GM12865 (cell line): ENCODE results near the gene CREBL2.
"Not testable (repeated sequence)": the region's sequence is repeated elsewhere in the genome, so short reads cannot be mapped to it uniquely, and the experiment has no call there.

Experiments used
- DNase-seq: peaks from one replicate; pipeline ENCODE4 v3.0.0; 2010; ENCODE audit warnings: low read depth
- H3K4me3 ChIP-seq: 2 replicates; pipeline ENCODE4 v1.5.1; 2011; ENCODE audit warnings: mild to moderate bottlenecking, low read depth, low read length, control low read depth
- TF ChIP-seq, protein P1 (sequence below): IDR thresholded peaks from 2 replicates; pipeline ENCODE4 v1.5.1; 2011; ENCODE audit warnings: low read length, control low read depth, low read depth, inconsistent platforms; ENCODE audit not compliant: insufficient read depth; ENCODE audit errors: missing control alignments

CREBL2 gene

DNA sequence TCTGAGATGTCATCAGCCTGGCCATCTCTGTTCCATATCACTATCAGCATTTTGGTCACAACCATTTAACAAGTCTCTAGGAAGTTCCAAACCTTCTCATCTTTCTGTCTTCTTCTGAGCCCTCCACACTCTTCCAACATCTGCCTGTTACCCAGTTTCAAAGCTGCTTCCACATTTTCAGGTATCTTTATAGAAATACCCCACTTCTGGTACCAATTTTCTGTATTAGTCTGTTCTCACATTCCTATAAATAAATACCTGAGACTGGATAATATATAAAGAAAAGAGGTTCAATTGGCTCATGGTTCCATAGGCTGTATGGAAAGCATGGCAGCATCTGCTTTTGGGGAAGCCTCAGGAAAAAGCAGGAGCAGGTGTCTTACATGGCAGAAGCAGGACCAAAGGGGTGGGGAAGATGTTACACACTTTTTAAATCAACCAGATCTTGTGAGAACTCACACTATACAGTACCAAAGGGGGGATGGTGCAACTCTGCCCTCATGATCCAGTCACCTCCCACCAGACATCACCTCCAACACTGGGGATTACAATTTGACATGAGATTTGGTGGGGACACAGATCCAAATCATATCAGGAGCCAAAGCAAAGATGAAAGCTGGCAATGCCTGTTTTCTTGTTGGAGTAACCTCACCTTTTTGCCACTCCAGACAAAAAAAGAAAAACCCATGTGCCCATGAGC lies 37.4 kb downstream of the CREBL2 start:
- H3K4me3 ChIP-seq: no peak overlapping the region
- TF ChIP-seq, protein P1, sequence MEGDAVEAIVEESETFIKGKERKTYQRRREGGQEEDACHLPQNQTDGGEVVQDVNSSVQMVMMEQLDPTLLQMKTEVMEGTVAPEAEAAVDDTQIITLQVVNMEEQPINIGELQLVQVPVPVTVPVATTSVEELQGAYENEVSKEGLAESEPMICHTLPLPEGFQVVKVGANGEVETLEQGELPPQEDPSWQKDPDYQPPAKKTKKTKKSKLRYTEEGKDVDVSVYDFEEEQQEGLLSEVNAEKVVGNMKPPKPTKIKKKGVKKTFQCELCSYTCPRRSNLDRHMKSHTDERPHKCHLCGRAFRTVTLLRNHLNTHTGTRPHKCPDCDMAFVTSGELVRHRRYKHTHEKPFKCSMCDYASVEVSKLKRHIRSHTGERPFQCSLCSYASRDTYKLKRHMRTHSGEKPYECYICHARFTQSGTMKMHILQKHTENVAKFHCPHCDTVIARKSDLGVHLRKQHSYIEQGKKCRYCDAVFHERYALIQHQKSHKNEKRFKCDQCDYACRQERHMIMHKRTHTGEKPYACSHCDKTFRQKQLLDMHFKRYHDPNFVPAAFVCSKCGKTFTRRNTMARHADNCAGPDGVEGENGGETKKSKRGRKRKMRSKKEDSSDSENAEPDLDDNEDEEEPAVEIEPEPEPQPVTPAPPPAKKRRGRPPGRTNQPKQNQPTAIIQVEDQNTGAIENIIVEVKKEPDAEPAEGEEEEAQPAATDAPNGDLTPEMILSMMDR: no peak
- no peak for DNase-seq

DNA sequence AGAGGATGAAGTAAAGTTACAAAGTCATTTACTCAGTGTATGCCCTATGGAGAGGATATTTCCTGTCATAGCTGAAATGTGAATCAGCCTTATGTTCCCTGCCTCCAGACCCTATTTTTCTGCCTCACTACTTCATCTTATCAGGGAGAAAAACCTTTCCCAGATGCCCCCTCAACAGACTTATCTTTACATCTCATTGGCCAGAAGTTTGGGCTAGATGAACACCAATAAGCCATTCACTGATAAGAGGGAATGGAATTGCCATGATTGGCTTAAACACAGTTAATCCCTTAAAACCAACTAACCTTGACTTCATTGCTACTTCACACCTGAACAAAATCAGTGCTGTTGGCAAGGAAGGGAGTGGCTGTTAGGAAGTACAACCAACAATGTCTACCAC lies 40.1 kb downstream of the CREBL2 start:
- H3K4me3 ChIP-seq: no peak overlapping the region
- DNase-seq: no peak
- TF ChIP-seq, protein P1: no peak

DNA sequence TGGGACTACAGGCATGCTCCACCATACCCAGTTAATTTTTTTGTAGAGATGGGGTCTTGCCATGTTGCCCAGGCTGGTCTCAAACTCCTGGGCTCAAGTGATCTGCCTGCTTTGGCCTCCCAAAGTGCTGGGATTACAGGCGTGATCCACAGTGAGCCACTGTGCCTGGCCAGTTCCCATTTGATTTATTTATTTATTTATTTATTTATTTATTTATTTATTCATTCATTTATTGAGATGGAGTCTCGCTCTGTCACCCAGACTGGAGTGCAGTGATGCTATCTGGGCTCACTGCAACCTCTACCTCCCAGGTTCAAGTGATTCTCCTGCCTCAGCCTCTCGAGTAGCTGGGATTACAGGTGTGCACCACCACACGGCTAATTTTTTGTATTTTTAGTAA lies 41.0 kb downstream of the CREBL2 start:
- DNase-seq, H3K4me3 ChIP-seq: not testable (repeated sequence)

DNA sequence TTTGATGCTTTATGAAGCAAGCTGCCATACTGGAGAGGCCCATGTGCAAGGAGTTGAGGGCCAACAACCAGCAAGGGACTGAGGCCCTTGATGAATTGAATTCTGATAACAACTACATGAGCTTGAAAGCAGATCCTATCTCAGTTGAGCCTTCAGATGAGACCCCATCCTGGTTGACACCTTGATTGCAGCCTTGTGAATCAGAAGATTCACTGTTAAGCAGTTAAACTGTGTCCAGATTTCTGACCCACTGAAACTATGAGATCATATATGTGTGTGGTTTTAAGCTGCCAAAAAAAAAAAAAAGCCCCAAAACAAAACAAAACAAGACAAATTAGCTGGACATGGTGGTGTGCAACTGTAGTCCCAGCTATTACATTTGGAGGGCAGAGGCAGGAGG lies 42.2 kb downstream of the CREBL2 start:
- H3K4me3 ChIP-seq: no peak overlapping the region
- DNase-seq: peak; percentile 49
- TF ChIP-seq, protein P1: no peak

DNA sequence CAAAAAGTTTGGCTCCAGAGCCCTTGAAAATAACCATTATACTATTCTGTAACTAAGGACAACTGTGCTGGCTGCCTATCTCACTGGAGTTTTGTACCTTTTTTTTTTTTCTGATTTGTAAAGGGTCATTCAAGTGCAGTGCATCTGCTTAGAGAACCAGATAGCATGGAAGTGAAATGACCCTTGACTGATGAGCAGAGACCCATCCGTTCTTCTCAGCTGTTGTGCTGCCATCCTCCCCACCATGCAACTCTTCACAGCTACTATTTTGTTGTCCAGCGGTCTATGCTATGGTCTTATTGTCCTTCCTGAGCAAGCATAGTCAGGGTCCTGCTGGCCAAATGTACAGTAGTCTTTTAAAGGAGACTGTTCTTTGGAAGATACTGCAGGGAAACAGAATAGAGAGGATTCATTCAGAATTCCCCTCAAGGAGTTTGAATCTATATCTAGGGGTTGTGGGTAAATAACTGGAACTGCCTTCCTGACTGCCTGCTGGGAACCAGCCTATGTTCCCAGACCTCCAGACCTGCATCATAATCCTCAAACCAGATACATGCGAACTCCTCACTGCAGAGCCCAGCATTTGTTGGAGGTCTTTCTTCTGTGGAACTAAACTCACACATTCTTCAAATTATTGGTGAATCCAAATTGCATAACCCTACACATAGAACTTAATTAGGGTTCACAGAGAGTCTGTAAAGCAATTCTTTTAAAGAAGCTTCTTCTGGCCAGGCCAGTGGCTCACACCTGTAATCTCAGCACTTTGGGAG lies 43.2 kb downstream of the CREBL2 start:
- no peak overlapping the region for H3K4me3 ChIP-seq
- no peak for DNase-seq
- TF ChIP-seq, protein P1: no peak

DNA sequence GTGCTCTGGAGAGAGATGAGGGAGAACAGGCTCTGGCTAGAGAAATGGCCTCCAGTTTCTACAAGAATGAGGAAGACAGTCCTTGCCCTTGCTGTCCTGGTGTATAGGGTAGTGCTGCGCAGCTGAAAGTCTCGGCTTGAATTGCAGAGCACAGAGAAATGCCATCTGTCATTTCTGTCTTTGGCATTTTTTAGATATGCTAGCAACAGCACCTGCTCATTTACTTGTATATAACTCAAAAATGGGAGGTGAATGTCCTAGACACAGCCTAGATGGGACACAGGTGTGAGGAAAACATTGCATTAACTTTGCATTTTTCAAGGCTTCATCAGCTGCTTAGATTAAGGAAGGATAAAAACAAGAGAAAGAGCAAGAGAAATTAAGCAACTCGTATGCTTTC lies 48.5 kb downstream of the CREBL2 start:
- DNase-seq: no peak
- H3K4me3 ChIP-seq: no peak overlapping the region
- TF ChIP-seq, protein P1: no peak

DNA sequence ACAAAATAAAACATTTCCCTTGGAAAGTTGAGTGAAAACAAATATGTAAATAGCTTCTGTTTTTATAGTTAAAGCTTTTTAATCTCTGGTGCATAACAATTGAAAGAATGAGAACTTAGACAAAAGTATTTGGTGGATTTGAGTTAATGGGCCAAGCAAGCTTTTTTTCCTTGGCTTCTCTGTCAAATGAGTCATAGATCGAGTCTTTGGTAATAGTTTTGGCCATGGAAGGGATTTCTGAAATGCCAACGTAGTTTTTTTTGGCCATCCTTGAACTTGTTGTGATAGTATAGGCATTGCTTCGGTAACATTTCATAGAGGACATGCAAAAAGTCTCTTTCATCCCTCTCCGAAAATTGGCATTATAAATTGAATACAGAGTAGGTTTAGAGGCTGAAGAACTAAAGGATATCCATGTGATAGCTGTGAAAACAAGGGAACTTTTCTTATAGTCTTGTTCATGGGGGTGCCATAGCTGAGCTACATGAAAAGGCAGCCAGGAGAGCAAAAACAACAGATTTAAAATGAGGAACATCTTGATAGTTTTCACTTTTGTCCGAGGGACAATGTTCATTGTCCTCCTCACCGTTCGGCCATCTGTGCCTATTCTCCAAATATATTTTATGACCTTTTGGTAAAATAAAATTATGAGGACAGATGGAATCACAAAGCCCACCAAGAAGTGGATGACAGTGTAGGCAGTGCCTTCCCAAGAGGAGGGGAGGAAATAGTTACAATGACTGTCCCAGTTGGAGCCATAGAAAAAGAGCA lies 49.6 kb downstream of the CREBL2 start:
- DNase-seq: no peak
- TF ChIP-seq, protein P1: no peak
- no peak overlapping the region for H3K4me3 ChIP-seq
